HFF-Myc (cell line): ENCODE measurements around the gene TRAF3.

ENCODE experiments used
- DNase-seq: peaks from one replicate; pipeline ENCODE4 v3.0.0-alpha.2; 2011; ENCODE audit warnings: low read depth; ENCODE audit errors: extremely low read depth
- H3K4me3 ChIP-seq: replicated peaks from 2 replicates; pipeline ENCODE4 v1.5.1; 2011; ENCODE audit warnings: low read depth, mild to moderate bottlenecking, control low read depth, low read length
- CTCF ChIP-seq: IDR thresholded peaks from 2 replicates; pipeline ENCODE4 v1.5.1; 2012; ENCODE audit warnings: mild to moderate bottlenecking, low read depth, low read length, control low read depth; ENCODE audit errors: missing control alignments

The TRAF3 gene

GRCh38 chr14:102930138-102930752 lies 153.0 kb downstream of the TRAF3 start:
- DNase-seq, result no peak
- H3K4me3 ChIP-seq, result no peak overlapping the region
- no peak for TF ChIP-seq CTCF

DNA sequence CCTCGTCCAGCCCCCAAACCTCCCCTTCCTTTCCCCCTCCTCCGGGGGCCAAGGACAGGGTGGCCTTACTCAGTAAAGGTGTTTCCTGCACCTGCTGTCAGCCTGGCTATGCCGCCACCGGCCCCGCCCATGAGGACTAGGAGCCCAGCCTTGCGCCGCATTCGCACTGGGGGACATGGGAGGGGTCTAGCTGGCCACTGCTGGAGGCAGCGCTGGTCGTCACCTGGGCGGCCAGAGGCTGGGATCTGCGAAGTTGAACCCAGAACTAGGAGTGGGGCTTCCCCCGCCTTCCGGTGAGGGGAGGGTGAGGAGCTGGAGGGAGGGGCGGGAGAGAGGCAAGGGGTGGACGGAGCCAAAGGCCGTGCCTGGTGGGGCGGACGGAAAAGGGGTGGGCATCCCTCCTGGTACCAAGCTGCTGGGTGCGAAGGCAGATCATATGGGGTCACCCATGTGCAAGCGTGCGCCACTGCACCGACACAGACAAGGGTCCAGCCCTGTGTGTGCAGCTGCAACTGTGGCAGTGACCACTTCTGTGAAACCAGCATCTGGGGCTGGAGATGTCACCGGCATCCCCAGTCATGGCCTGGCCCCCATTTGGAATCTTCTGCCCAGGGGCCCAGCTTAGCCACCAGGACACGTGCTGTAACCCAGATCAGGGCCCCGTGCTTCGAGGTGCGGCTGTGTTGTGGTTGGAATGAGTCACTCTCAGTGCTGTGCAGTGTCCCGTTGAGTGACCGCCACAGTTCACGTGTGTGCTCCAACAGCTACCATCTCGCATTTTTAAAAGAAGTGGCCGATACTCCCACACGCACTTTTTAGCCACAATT lies 153.7 kb downstream of the TRAF3 start:
- no peak for DNase-seq
- no peak for TF ChIP-seq CTCF
- H3K4me3 ChIP-seq, result no peak overlapping the region

DNA sequence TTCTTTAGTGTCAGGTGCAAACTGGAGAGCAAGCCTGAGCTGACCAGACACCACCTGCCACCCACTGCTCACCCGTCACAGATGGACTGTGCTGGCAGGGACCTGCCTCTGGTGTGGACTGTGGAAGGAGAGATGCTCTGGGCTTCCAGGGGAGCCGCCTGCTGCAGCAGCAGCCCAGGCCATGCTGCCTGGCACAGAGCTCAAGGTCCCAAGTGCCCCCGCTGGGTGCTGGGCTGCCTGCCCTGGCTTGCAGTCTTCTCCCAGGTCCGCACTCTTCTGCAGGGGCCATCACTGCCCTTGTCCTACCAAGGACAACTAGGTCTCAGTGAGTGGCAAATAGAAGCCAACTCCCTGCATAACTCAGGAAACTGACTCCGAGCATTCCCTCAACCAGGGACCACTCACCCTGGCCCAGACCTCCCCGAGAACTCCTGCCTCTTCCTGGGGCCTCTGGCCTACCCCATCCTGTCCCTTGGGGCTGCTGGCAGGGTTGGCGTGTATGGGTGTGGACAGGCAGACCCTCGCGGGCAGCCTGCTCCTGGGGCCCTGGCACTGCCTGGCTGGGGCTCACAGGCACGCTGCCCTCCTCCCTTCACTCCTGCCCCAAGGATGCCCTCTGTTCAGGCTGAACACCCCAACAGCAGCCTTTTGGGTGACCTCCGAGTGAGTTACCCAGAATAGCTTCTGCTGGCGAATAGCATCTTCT lies 154.5 kb downstream of the TRAF3 start:
- DNase-seq, result no peak
- no peak for TF ChIP-seq CTCF
- H3K4me3 ChIP-seq, result no peak overlapping the region

DNA sequence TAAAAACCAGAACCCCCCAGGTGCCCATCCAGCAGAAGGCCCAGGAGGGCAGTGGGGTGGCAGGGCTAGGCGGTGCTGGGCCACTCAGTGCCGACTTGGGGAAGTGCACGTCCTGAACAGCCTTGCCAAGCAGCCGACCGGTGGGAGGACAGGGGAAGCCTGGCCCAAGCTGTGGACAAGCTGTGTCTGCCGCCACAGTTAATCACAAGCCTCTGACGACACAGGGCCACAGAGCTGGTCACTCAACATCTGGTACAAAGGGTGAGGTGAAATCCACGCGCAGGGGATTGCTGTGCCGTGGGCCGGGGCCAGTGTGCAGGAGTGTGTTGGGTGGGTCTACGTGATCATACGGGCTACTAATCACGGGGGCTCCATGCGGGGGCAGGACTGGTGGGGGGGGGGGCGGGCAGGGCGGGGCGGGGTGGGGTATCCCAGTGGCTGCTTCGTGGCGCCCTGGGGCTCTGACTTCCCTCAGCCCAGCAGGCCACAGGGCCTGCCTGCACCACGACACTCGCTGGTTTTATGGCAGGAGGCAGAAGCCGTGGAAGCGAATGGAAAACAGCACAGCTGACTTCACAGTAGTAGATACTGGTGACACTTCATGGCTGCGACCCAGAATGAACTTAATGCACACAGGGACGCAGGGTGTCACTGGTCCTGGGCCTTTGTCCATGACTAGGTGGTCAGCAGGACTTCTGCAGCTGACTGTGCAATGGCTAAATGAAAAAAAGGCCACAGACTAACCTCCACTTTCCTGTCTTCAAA lies 155.4 kb downstream of the TRAF3 start:
- no peak for TF ChIP-seq CTCF
- no peak overlapping the region for H3K4me3 ChIP-seq
- DNase-seq, result no peak

GRCh38 chr14:102933618-102934231 lies 156.5 kb downstream of the TRAF3 start:
- no peak overlapping the region for H3K4me3 ChIP-seq
- TF ChIP-seq CTCF, result no peak
- DNase-seq, result no peak

DNA sequence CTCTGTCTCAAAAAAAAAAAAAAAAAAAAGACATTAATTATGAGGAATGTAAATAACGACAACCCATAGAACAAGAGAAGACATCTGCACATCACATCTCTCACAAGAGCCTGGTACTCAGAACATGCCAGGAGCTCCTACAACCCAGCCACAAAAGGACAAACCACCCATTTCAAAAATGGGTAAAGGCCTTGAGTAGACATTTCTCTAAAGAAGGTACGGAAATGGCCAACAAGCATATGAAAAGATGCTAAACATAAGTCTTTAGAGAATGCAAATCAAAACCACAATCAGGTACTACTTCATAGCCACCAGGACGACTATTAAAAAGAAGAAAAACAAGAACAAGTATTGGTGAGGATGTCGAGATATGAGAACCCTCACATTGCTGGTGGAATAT lies 158.5 kb downstream of the TRAF3 start:
- DNase-seq, result no peak
- no peak overlapping the region for H3K4me3 ChIP-seq
- no peak for TF ChIP-seq CTCF
